Karpas-422 (cell line): ENCODE results near the gene ZNF443. TPM values are rescaled to one million over a fixed set of nuclear protein-coding genes. Genes with fewer than 3 reads are reported as not detected.
A peak's percentile ranks its signal among the peaks of the same experiment; 100 is the strongest.
"Not testable (repeated sequence)": the region's sequence is repeated elsewhere in the genome, so short reads cannot be mapped to it uniquely, and the experiment has no call there.

ENCODE experiments used
- DNase-seq: peaks from one replicate; pipeline ENCODE4 v3.0.0-alpha.2; 2015
- H2AFZ ChIP-seq: fragments of 200-600 bp; sonication (generic); 2 replicates; pipeline ENCODE4 v1.6.1; 2014; ENCODE audit warnings: antibody characterized with exemption, low read length, mixed read lengths
- H3K27ac ChIP-seq: fragments of 200-600 bp; sonication (generic); 2 replicates; pipeline ENCODE4 v1.5.1; 2014; ENCODE audit warnings: mild to moderate bottlenecking, low read length, moderate library complexity
- H3K27me3 ChIP-seq: fragments of 200-600 bp; sonication (generic); 2 replicates; pipeline ENCODE4 v1.6.1; 2014; ENCODE audit warnings: low read length, mixed read lengths
- H3K36me3 ChIP-seq: fragments of 200-600 bp; sonication (generic); 2 replicates; pipeline ENCODE4 v1.6.1; 2014; ENCODE audit warnings: low read length, mixed read lengths; ENCODE audit not compliant: insufficient read depth
- H3K4me1 ChIP-seq: fragments of 200-600 bp; sonication (generic); 2 replicates; pipeline ENCODE4 v1.6.1; 2014; ENCODE audit warnings: mild to moderate bottlenecking, low read length, mixed read lengths
- H3K4me2 ChIP-seq: fragments of 200-600 bp; sonication (generic); 2 replicates; pipeline ENCODE4 v1.6.1; 2014; ENCODE audit warnings: low read length, low read depth, mild to moderate bottlenecking; ENCODE audit not compliant: poor library complexity, severe bottlenecking
- H3K4me3 ChIP-seq: fragments of 200-600 bp; sonication (generic); 2 replicates; pipeline ENCODE4 v1.5.1; 2014; ENCODE audit warnings: mild to moderate bottlenecking, antibody characterized with exemption, low read length, mixed read lengths
- H3K79me2 ChIP-seq: fragments of 200-600 bp; sonication (generic); 2 replicates; pipeline ENCODE4 v1.6.1; 2014; ENCODE audit warnings: mild to moderate bottlenecking, low read length, mixed read lengths
- H3K9ac ChIP-seq: fragments of 200-600 bp; sonication (generic); 2 replicates; pipeline ENCODE4 v1.6.0; 2014; ENCODE audit warnings: low read length
- H3K9me2 ChIP-seq: fragments of 200-600 bp; sonication (generic), shearing (Covaris generic); replicated peaks from 2 replicates; pipeline ENCODE4 v1.6.0; 2014; ENCODE audit warnings: mild to moderate bottlenecking, low read length, moderate library complexity; ENCODE audit not compliant: insufficient read depth
- H3K9me3 ChIP-seq: fragments of 300-700, 200-600 bp; sonication (generic); 2 replicates; pipeline ENCODE4 v1.6.1; 2014; ENCODE audit warnings: low read length, mixed read lengths
- H4K20me1 ChIP-seq: fragments of 200-600 bp; sonication (generic); 2 replicates; pipeline ENCODE4 v1.6.1; 2014; ENCODE audit warnings: mild to moderate bottlenecking, antibody characterized with exemption, low read length, low read depth; ENCODE audit not compliant: insufficient read depth
- total RNA-seq: library from RNA; depleted of rRNA; stranded (reverse); fragments of >200 nt; shearing (Covaris generic); gene quantifications from 2 replicates; pipeline ENCODE4 v1.2.3, GENCODE V29; 2014; ENCODE audit warnings: low replicate concordance

ZNF443 gene
- total RNA-seq, 1 experiment from 2014 or later: 4.0 TPM

GRCh38 chr19:12481781-12482508, 41.1 kb upstream of the ZNF443 start:
- Histone ChIP-seq H3K9ac (peak overlapping the region; percentile 19; the same call in 1 of the 2 replicates), H3K27ac (0 out of 2 replicates have a peak overlapping the region, but pooled peaks have one; percentile 24), H3K27me3 (no peaks in the 10 kb centered on the region), H3K4me2 (peak overlapping the region; percentile 96), H3K4me1 (peaks cover 32% of the 10 kb centered on the region), H3K79me2 (peaks cover 71% of the 10 kb centered on the region), H4K20me1 (no peaks in the 10 kb centered on the region), H2AFZ (no peak overlapping the region), H3K9me3 (no peaks in the 10 kb centered on the region), H3K4me3 (peak overlapping the region; percentile 26; the same call in 1 of the 2 replicates), H3K36me3 (peaks cover 1% of the 10 kb centered on the region; the same call in 1 of the 2 replicates), H3K9me2 (no peaks in the 10 kb centered on the region)
- DNase-seq: no peak

GRCh38 chr19:12478234-12478941, 37.6 kb upstream of the ZNF443 start:
- Histone ChIP-seq H4K20me1 (no peaks in the 10 kb centered on the region), H3K4me3 (no peak overlapping the region), H3K27me3 (no peaks in the 10 kb centered on the region), H3K79me2 (peaks cover 94% of the 10 kb centered on the region), H3K36me3 (peaks cover 18% of the 10 kb centered on the region; the same call in 1 of the 2 replicates), H3K27ac (no peak overlapping the region), H2AFZ (no peak overlapping the region), H3K4me1 (peaks cover 15% of the 10 kb centered on the region), H3K9me3 (peaks cover 16% of the 10 kb centered on the region), H3K9ac (no peak overlapping the region), H3K4me2 (no peak overlapping the region), H3K9me2 (no peaks in the 10 kb centered on the region)
- DNase-seq: no peak

GRCh38 chr19:12467651-12468050, 26.8 kb upstream of the ZNF443 start:
- H2AFZ ChIP-seq, H3K9ac ChIP-seq, H4K20me1 ChIP-seq, DNase-seq, H3K9me2 ChIP-seq, H3K4me1 ChIP-seq, H3K4me3 ChIP-seq, H3K4me2 ChIP-seq, H3K27me3 ChIP-seq, H3K27ac ChIP-seq: not testable (repeated sequence)
- peaks cover 32% of the 10 kb centered on the region for H3K79me2 ChIP-seq
- H3K9me3 ChIP-seq: peaks cover 58% of the 10 kb centered on the region
- peaks cover 31% of the 10 kb centered on the region for H3K36me3 ChIP-seq

GRCh38 chr19:12465211-12465610, 24.4 kb upstream of the ZNF443 start:
- Histone ChIP-seq H3K79me2 (peaks cover 12% of the 10 kb centered on the region; the same call in 1 of the 2 replicates), H3K9ac (no peak overlapping the region), H3K36me3 (peaks cover 31% of the 10 kb centered on the region), H4K20me1 (no peaks in the 10 kb centered on the region), H3K4me2 (no peak overlapping the region), H3K4me3 (no peak overlapping the region), H3K9me2 (no peaks in the 10 kb centered on the region), H2AFZ (no peak overlapping the region), H3K27ac (no peak overlapping the region), H3K4me1 (no peaks in the 10 kb centered on the region), H3K9me3 (peaks cover 53% of the 10 kb centered on the region), H3K27me3 (no peaks in the 10 kb centered on the region)
- DNase-seq: no peak

GRCh38 chr19:12464769-12465168, 23.9 kb upstream of the ZNF443 start:
- no peak overlapping the region for H3K9ac ChIP-seq
- H3K27ac ChIP-seq: no peak overlapping the region
- no peaks in the 10 kb centered on the region for H4K20me1 ChIP-seq
- H3K4me3 ChIP-seq: no peak overlapping the region
- H3K79me2 ChIP-seq: peaks cover 8% of the 10 kb centered on the region; the same call in 1 of the 2 replicates
- H3K27me3 ChIP-seq: no peaks in the 10 kb centered on the region
- H3K36me3 ChIP-seq: peaks cover 31% of the 10 kb centered on the region
- H3K4me1 ChIP-seq: no peaks in the 10 kb centered on the region
- no peak for DNase-seq
- no peak overlapping the region for H2AFZ ChIP-seq
- no peaks in the 10 kb centered on the region for H3K9me2 ChIP-seq
- H3K9me3 ChIP-seq: peaks cover 48% of the 10 kb centered on the region
- H3K4me2 ChIP-seq: no peak overlapping the region

GRCh38 chr19:12464139-12464538, 23.3 kb upstream of the ZNF443 start:
- not testable (repeated sequence) for H3K79me2 ChIP-seq, H3K27ac ChIP-seq, H3K4me1 ChIP-seq, H4K20me1 ChIP-seq, H3K27me3 ChIP-seq, H3K9ac ChIP-seq, H3K9me2 ChIP-seq, DNase-seq, H3K4me2 ChIP-seq, H2AFZ ChIP-seq, H3K4me3 ChIP-seq
- peaks cover 51% of the 10 kb centered on the region for H3K9me3 ChIP-seq
- peaks cover 36% of the 10 kb centered on the region for H3K36me3 ChIP-seq

GRCh38 chr19:12453495-12453894, 12.7 kb upstream of the ZNF443 start:
- no peak overlapping the region for H3K4me3 ChIP-seq
- no peaks in the 10 kb centered on the region for H4K20me1 ChIP-seq
- no peaks in the 10 kb centered on the region for H3K36me3 ChIP-seq
- H3K9ac ChIP-seq: no peak overlapping the region
- H3K79me2 ChIP-seq: no peaks in the 10 kb centered on the region
- H3K9me3 ChIP-seq: peaks cover 22% of the 10 kb centered on the region
- H3K4me2 ChIP-seq: no peak overlapping the region
- no peak overlapping the region for H2AFZ ChIP-seq
- no peak overlapping the region for H3K27ac ChIP-seq
- no peaks in the 10 kb centered on the region for H3K9me2 ChIP-seq
- DNase-seq: no peak
- no peaks in the 10 kb centered on the region for H3K27me3 ChIP-seq
- no peaks in the 10 kb centered on the region for H3K4me1 ChIP-seq

- Histone ChIP-seq H2AFZ (no peak overlapping the region), H3K9me3 (peaks cover 16% of the 10 kb centered on the region), H3K9me2 (no peaks in the 10 kb centered on the region), H3K36me3 (no peaks in the 10 kb centered on the region), H3K4me3 (no peak overlapping the region), H4K20me1 (no peaks in the 10 kb centered on the region), H3K79me2 (no peaks in the 10 kb centered on the region), H3K4me2 (no peak overlapping the region), H3K27ac (no peak overlapping the region), H3K27me3 (no peaks in the 10 kb centered on the region), H3K4me1 (no peaks in the 10 kb centered on the region), H3K9ac (no peak overlapping the region)
- no peak for DNase-seq
These were observed 10.0 kb upstream of the ZNF443 start for GRCh38 chr19:12450844-12451243.
